Esophagus mucosa (tissue), 1 donor: ENCODE results near the gene TSPYL2. TPM values are rescaled to one million over a fixed set of nuclear protein-coding genes. Genes with fewer than 3 reads are reported as not detected.
A peak's percentile ranks its signal among the peaks of the same experiment; 100 is the strongest.

ENCODE experiments used
- ATAC-seq: fragments of 200-7000 bp; cut with Tn5 transposase; one replicate; pipeline ENCODE4 v1.9.1; 2020
- total RNA-seq: library from RNA; stranded (reverse); gene quantifications from one replicate; pipeline ENCODE4 v1.2.4, GENCODE V29; 2023
- donor health status: DM: yes; HTN: yes; CAD: no.

Gene TSPYL2
- 2.5 TPM for total RNA-seq

DNA sequence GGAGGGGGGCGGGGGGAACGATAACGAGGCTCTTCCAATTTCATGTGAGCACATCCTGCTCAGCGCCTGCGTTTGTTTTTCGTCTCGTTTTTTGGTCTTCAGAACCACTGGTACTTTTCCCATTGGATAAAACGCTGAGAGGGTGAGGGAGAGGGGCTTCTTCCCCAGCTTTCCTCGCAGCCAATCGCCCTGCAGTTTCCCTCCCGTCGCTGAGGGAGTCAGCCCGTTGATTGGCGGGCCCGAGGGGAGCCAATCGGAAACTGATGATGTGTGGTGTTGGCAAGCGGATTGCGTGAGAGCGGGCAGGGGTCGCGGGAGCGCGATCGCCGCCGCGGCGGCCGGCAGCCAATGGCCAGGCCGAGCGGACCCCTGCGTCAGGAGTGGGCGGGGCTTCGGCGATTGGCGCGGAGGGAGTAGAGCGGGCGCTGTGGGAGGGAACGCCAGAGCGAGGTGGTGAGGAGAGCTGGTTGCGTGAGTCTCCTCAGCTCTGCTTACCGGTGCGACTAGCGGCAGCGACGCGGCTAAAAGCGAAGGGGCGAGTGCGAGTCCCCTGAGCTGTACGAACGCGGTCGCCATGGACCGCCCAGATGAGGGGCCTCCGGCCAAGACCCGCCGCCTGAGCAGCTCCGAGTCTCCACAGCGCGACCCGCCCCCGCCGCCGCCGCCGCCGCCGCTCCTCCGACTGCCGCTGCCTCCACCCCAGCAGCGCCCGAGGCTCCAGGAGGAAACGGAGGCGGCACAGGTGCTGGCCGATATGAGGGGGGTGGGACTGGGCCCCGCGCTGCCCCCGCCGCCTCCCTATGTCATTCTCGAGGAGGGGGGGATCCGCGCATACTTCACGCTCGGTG lies at the start of gene TSPYL2:
TSS of gene TSPYL2 (plus strand) at position 443 of the 848 bp plus-strand sequence. CDS start at position 575, 132 bp downstream.
- peak; percentile 93 for ATAC-seq

GRCh38 chrX:53036149-53036548 lies 46.0 kb upstream of the TSPYL2 start:
- ATAC-seq, result no peak

GRCh38 chrX:53039236-53039635 lies 42.9 kb upstream of the TSPYL2 start:
- no peak for ATAC-seq

- no peak for ATAC-seq
Observed at GRCh38 chrX:53044995-53045394, 37.2 kb upstream of the TSPYL2 start.

GRCh38 chrX:53047228-53047627 lies 34.9 kb upstream of the TSPYL2 start:
- ATAC-seq, result no peak

DNA sequence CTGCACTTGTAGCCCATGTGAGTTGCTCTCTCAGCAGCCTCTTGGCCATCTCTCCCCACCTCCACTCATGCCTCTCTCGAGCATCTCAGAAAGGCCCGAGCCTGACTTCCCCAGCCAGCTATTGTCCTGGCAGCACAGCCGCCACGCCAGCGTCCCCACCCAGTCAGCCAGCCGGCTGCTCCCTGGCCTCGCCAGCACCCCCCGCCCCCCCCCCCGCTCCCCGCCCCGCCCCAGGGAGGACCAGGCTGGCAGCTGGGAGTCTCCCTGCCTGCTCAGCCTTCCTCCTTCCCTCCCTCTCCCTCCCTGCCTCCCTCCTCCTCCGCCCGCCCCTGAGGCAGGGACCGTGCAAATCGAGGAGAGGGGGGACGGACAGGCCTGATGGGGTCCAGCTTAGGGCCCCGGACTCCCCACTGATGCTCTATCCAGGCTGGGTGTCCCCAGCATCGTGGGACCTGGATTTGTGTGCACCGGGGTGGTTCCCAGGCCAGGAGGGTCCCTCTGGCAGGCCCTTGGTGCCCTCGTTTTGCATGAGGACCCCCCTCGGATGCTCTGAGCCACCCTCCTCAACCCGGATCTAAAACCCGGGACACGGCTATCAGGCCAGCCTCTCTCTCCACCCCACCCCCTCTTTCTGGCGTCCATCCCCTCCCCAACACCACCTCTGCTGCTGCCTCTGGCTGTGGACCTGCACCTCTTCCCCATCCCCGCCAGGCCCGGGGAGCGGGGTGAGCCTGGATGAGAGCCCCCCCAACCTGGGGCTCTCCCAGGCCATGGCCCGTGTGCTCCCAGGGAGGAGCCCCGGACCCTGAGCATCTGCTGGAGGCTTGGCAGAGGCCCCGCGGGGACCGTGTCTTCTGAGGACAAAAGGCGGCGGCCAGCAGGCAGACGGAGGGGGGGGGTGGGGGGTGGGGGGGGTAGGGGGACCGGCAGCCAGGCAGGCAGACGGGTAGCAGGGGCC lies 33.7 kb upstream of the TSPYL2 start, which contains the start of gene GPR173:
TSS of gene GPR173 (plus strand) at position 621 of the 958 bp plus-strand sequence. CDS start 27,833 bp downstream, outside the sequence.
- peak; percentile 41 for ATAC-seq

DNA sequence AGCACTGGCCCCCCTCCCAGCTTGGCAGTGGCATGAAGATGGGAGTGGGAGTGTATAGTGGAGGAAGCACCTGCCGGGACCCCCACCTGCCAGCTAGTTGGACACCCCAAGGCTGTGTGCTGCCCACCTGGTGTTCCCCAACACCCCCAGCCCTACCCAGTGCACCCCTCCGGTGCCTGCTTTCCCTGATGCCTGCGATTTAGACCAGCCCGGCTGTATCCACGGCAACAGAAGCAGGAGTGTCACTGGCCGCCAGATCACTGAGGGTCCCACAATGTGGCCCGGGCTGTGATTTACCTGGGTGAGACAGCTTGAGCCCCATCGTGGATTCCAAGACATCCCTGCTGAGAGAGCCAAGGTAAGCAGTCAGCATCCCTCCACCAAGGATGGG lies 33.0 kb upstream of the TSPYL2 start:
- no peak for ATAC-seq

DNA sequence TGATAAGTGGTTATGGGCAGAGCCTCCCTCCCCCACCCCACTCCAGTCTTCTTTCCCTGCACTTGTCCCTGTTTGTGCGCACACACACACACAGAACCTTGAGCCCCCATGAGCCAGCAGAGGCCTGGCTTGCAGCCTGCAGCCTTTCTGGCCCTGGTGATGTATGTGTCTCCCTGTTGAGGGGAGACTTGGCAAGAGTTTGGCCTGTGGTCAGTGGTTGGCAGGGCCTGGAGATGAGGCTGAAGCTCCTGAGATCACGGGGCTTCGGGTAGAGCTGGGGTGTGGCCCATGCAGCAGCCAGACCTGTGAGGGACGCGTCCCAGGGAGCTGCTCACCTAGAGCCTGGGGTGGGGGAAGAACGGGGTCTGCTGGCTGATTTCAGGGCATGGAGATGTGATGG lies 31.3 kb upstream of the TSPYL2 start:
- no peak for ATAC-seq

DNA sequence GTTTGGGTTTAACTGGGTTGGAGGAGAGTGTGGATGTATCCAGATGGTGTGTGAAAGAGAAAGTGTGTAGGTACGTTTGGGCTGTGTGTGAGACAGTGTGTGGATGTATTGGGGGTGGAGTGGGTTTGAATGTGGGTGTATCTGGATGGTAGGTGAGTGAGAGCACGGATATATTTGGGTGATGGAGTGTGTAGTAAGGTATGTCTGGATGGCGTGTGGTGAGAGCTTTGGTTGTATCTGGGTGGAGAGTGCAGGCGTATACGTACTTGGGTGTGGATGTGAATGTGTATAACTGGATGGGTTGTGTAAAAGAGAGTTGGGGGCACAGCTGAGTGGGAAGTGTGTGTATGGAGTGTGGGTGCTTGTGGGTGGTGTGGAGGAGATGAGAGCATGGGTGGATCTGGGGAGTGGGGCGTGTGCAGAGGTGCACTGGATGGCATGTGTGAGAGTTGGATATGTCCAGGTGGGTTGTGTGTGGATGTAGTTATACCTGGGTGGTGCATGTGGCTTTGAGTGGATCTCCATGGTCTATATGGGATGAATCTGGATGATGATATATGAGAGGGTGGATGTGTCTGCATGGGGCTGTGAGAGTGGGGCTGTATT lies 26.8 kb upstream of the TSPYL2 start:
- ATAC-seq, result no peak

DNA sequence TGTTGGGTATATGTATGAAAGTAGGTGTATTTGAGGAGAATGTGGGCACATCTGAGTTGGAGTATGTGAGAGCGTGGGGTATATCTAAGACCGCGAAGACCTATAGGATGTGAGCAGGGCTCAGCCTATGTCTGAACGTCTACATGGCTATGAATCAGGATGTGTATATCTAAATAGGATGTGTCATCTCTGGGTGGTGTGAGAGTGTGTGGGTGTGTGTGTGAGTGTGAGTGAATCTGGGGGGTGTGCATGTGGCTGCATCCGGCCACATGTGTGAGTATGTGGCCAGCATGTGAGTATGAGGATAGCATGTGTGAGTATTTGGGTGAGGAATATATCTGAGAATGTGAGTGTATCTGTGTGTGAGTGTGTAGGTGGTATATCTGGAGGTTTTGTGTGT lies 25.9 kb upstream of the TSPYL2 start:
- peak; percentile 19 for ATAC-seq

DNA sequence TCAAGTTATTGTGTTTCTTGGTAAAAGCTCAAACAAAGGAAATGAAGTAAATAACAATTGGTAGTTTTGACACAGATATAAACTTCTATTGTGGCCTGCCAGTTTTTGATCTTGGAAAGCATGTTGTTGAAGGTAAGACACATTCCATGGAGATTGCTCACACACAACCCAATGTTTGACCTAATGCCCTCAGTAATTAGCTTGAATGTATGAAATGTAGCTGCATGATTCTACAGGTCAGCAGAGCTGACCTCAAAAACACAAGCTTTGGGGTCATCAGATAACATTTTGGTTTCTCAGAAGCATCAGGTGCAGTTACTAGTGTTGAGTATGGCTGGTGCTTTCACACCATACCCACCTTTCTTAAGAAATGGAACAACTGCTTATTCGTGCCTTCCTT lies 17.1 kb upstream of the TSPYL2 start:
- ATAC-seq, result no peak

DNA sequence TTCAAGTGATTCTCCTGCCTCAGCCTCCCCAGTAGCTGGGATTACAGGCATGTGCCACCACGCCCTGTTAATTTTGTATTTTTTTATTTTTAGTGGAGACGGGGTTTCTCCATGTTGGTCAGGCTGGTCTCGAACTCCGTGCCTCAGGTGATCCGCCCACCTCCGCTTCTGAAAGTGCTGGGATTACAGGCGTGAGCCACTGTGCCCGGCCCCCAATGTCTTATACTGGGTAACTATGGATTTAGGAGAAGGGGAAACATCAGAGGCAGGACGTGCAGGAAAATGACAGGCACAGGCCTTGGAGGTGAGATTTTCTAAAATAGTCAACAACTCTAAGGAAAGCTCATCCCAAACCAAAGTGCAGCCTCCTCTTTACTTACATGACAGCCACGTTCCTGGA lies 11.1 kb upstream of the TSPYL2 start:
- ATAC-seq, result no peak

GRCh38 chrX:53071604-53072417 lies 10.4 kb upstream of the TSPYL2 start:
- ATAC-seq, result peak; percentile 93

- ATAC-seq, result no peak
Observed at GRCh38 chrX:53072418-53073114, 9.6 kb upstream of the TSPYL2 start.

DNA sequence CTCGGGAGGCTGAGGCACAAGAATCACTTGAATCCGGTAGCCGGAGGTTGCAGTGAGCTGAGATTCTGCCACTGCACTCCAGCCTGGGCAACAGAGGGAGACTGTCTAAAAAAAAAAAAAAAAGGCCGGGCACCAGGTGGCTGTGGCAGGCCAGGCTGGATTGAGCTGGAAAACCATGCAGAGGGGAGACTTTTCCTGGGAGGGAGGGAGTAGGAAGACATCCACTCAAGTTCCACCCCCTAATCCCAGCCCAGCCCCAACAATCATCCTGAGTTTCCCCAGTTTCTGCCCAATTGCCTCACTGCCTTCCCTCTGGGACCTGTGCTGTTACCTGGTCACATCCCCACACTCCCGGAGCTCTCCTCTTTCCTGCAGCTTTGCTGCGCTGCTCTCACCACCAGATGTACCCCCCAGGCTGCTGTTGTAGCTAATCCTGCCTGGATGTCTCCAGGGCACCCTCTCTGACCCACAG lies 9.0 kb upstream of the TSPYL2 start:
- no peak for ATAC-seq

- no peak for ATAC-seq
Observed at GRCh38 chrX:53075011-53075410, 7.2 kb upstream of the TSPYL2 start.

GRCh38 chrX:53076671-53077070 lies 5.5 kb upstream of the TSPYL2 start:
- ATAC-seq, result no peak

GRCh38 chrX:53077207-53078197 lies 4.7 kb upstream of the TSPYL2 start:
- no peak for ATAC-seq

DNA sequence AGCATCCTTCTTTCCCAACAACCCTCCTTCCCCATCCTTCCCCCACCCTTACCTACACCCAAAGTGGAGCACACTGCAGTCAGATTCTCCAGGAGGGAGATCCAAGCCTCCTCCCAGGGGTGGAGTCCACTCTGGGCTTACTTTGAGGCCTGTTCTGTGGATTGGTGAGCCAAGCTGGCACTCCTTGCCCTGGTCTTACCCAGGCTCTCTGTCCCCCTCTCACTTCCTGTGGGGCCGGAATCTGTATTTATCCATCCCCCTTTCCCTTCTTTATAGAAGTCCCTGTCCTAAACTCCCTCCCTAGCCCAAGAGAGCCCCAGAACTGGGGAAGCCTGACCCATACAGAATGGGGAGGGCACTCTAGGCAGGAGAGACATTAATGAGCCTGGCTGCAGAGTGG lies 3.2 kb upstream of the TSPYL2 start:
- no peak for ATAC-seq
